ENCODE results near the gene PKN1. TPM values are rescaled to one million over a fixed set of nuclear protein-coding genes. Genes with fewer than 3 reads are reported as not detected.

PKN1 gene
- total and polyA plus RNA-seq, 2 of the 4 experiments (the other 2 are of a cell fraction): 39.1 to 41.4 TPM

DNA sequence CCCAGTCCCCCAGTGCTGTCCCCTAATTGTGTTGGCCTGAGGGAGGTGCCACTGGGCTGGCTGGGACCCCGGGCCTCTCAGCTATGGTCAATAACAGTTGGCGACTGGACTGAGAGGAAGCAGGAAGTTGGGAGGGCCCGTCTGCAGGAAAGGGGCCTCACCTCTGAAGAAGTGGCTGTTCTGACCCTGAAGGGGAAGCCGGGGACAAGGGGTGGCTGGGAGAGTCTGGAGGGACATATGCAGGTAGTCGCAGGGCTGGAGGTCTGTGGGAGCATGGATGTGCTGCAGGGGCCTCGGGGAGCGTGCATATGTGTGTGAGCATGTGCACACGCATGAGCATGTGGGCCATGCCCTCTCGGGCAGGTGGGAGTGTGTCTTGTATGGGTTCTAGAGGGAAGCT, 5.9 kb downstream of the PKN1 start:
- ChIA-PET POLR2A (ENCODE audit: unreplicated experiment) (no interaction called here), CTCF (no interaction called here)
- in situ Hi-C loops (cut with MboI; ENCODE audit: low sequenced_read_pairs) (no loop called here), dilution Hi-C loops (cut with HindIII; ENCODE audit: low sequenced_read_pairs, unreplicated experiment) (no loop called here), intact Hi-C loops (cut with micrococcal nuclease) (no loop called here)
- 80% methylated on average over 8 of the region's 9 CpGs; no CpG with 5 or more reads in 1 of the 2 experiments for WGBS, 2 experiments (ENCODE audit: extremely low coverage in 2 of 2, insufficient read length in 1 of 2)
- no peak overlapping the region for H3K4ac ChIP-seq (ENCODE audit: low read depth, low read length)
- H4K20me1 ChIP-seq (ENCODE audit: insufficient read depth, low read length): peaks cover 34% of the 10 kb centered on the region
- H4K5ac ChIP-seq (ENCODE audit: low read depth, low read length): no peak overlapping the region
- DNase-seq (no peak), ATAC-seq (ENCODE audit: low read depth) (no peak)
- H4K8ac ChIP-seq (ENCODE audit: low read depth in 2 of 2, low read length in 2 of 2): no peak overlapping the region
- no peak overlapping the region for H2BK5ac ChIP-seq (ENCODE audit: low read depth, low read length, poor library complexity, severe bottlenecking)
- H3K14ac ChIP-seq (replicated peaks; ENCODE audit: low read depth, low read length): no peak overlapping the region
- peaks cover 30% of the 10 kb centered on the region for H3K9me1 ChIP-seq (ENCODE audit: insufficient read depth, low read length)
- H3K4me1 ChIP-seq (ENCODE audit: control insufficient read depth, insufficient read depth, low read length): peaks cover 16% of the 10 kb centered on the region
- H3K4me2 ChIP-seq (ENCODE audit: low read depth, low read length): no peak overlapping the region
- no peak overlapping the region for H2AK5ac ChIP-seq (ENCODE audit: low read depth, low read length)
- no peak overlapping the region for H2BK15ac ChIP-seq (ENCODE audit: low read depth, low read length)
- no peak overlapping the region for H3K27ac ChIP-seq (ENCODE audit: insufficient read depth, low read length)
- no peak overlapping the region for H3K18ac ChIP-seq (ENCODE audit: low read depth, low read length)
- H2AK9ac ChIP-seq (replicated peaks; ENCODE audit: low read depth, low read length, poor library complexity): peak overlapping the region; percentile 72
- no TSS peak for BruUV-seq (replicated peaks)
- H3K9me3 ChIP-seq (ENCODE audit: control insufficient read depth, insufficient read depth, low read length): no peaks in the 10 kb centered on the region
- no peak for TF ChIP-seq SMC3 (IDR thresholded peaks at IDR 0.05; ENCODE audit: low read depth, low read length)
- TF ChIP-seq NFE2L2 (IDR thresholded peaks at IDR 0.05; ENCODE audit: low read depth, low read length): no peak
- no peak for TF ChIP-seq CTCF (conservative IDR thresholded peaks at IDR 0.05; ENCODE audit: low read depth, low read length)
- TF ChIP-seq CEBPB (IDR thresholded peaks at IDR 0.05; ENCODE audit: low read depth, low read length): no peak
- TF ChIP-seq ELK1 (IDR thresholded peaks at IDR 0.05; ENCODE audit: borderline replicate concordance, low read depth, low read length): no peak
- TF ChIP-seq POLR2A (IDR thresholded peaks at IDR 0.05; ENCODE audit: low read depth, low read length): no peak
- no peak for TF ChIP-seq RFX5 (IDR thresholded peaks at IDR 0.05; ENCODE audit: low read depth, low read length)
- no peak for TF ChIP-seq CHD1 (IDR thresholded peaks at IDR 0.05; ENCODE audit: low read depth, low read length)
- no peak for TF ChIP-seq MAFK (IDR thresholded peaks at IDR 0.05; ENCODE audit: low read depth, low read length)
- no peak for TF ChIP-seq FOS (IDR thresholded peaks at IDR 0.05; ENCODE audit: low read depth, low read length)
- no peak for TF ChIP-seq RCOR1 (IDR thresholded peaks at IDR 0.05; ENCODE audit: insufficient replicate concordance, low read length)
- no peak for TF ChIP-seq RAD21 (IDR thresholded peaks at IDR 0.05; ENCODE audit: low read length)
- TF ChIP-seq USF2 (IDR thresholded peaks at IDR 0.05; ENCODE audit: low read depth, low read length): no peak
- no peak for TF ChIP-seq MAZ (IDR thresholded peaks at IDR 0.05; ENCODE audit: borderline replicate concordance, low read depth, low read length)
- no peak for TF ChIP-seq BHLHE40 (IDR thresholded peaks at IDR 0.05; ENCODE audit: low read depth, low read length)
- TF ChIP-seq MXI1 (IDR thresholded peaks at IDR 0.05; ENCODE audit: borderline replicate concordance, low read depth, low read length): no peak
- H3K27me3 ChIP-seq (ENCODE audit: control insufficient read depth, insufficient read depth, low read length): no peaks in the 10 kb centered on the region
- H3K4me3 ChIP-seq (ENCODE audit: insufficient read depth, low read depth, low read length): no peak overlapping the region
- no peak overlapping the region for H2BK20ac ChIP-seq (ENCODE audit: low read depth, low read length)
- no peak overlapping the region for H2BK120ac ChIP-seq (ENCODE audit: low read depth, low read length)
- H2AFZ ChIP-seq (replicated peaks; ENCODE audit: low read length, poor library complexity): no peak overlapping the region
- H3K9ac ChIP-seq (ENCODE audit: low read depth, low read length): no peak overlapping the region
- no peak overlapping the region for H3K23ac ChIP-seq (ENCODE audit: low read depth, low read length)
- H4K91ac ChIP-seq (ENCODE audit: insufficient read depth, low read depth, low read length): no peak overlapping the region
- H3K56ac ChIP-seq (ENCODE audit: extremely low read depth, insufficient read depth, low read length): no peak overlapping the region
- peaks cover 21 to 79% of the 10 kb centered on the region in 2 experiments for H3K79me1 ChIP-seq (ENCODE audit: low read depth in 1 of 2, low read length in 2 of 2)
- H3K36me3 ChIP-seq (ENCODE audit: control insufficient read depth, insufficient read depth, low read length): peaks cover 27% of the 10 kb centered on the region

All from IMR-90 (cell line).